GM19452 (cell line): Measurements from ENCODE around the gene SOX1.

Source experiments
- ATAC-seq: cut with Tn5 transposase; IDR thresholded peaks from one replicate; pipeline ENCODE4 v1.9.1; 2021; ENCODE audit not compliant: unreplicated experiment

The SOX1 gene

DNA sequence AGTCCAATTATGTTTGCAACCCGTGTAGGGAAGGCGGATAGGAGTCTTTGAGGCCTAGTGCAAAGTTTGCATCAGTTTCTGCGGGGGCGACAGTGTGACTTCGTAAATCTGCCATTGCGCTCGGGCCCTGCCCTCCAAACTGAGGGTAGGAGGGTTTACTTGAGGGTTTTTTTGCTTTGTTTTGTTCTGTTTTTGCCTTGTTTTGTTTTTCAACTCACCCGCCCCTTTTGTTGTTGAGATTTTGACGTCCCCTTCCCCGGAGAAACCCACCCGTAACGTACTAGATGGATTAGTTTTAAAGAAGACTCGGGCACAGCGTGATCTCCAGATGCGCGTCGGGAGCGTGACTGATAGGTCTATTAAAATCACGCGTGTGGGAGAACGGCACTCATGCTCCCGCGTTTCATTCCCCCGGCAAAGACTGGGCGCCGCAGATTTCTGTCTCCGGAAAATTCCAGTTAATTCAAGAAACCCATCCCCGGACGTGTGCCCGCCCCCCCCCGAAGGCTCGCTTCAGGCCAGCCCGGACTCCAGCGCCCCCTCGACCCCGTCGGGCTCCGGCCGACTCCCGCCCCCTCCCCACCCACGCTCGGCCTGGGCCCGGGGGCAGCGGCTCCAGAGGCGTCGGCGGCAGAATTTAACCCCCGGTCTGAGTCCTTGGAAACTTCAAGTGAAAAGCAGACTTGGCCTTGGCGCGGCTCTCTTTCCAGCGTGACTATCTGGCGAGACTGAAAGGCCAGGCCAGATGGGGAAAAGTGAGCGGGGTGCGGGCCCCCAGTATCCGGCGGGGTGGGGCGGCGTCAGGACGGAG is 5.0 kb downstream of the SOX1 start:
- ATAC-seq = no peak

DNA sequence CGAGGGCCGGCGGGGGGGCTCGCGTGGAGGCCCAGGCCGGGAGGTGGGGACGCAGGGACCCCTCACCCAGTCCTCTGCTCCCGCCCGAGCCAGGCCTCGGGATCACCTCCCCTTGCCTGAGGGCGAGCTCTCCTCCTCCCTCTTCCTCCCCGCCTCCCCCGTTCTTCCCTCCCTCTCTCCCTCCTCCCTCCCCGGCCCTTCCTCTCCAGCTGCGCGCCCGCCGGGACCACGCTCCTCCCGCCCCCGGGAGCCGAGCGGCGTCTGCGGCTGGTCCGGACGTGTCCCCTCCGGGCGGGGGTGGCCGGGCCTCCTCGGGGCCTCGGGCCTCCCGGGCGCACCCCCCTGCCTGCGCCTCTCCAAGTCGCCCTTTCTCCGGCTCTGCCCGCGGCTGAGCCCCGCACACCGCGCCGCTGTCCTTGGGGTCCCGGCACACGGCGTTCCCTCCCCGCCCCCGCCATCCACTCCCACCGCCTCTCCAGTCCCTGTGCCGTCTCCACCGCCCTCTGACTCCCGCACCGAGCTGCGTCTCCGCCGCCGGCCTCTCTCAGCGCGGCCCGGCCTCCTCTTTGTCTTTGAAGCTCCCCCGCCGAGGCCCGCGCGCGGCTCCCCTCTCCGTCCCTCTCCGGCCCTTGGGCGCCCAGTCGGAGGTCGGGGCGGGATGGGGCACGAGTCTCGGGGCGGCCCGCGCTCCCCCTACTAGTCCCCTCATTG is 5.7 kb downstream of the SOX1 start:
- no peak for ATAC-seq

DNA sequence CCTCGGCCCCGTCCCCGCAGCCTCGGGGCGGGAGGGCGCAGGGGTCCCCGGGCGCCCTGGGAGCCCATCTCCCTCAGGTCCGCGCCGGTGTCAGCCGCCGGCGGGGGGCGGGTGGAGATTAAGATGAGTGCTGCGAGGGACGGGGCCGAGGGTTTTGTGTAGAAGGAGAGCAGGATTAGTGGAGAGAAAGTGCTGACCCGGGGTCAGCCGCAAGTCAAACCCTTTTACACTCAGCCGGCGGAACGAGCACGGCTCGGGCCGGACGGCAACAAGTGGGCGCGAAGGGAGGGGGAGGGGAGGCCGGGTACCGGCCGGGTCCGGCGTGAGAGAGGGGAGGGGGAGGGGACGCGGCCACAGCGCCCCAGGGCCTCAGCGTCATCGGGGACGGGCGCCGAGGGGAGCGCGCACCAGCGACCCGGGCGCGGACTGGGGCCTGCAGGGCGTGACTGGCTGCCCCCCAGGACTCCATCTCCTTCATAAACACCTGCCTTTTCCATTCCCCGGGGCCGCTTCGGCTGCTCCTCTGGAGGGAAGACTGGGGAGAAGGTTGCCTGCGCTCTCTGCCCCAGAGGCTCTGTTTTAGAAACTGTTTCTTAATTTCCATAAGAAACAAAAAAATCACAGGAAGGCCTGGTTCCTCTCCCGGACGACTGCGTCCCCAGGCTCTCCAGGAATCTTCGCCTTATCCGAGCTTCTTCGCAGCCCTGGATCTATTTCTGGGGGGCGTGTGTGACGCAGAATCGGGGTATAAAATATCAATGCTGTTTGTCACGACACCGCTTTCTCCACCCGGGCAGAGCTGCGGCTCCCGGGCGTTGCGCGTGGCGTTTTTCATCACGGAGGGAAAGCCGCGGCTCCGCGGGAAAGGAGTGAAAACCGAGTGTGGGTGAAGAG is 6.5 kb downstream of the SOX1 start:
- no peak for ATAC-seq

DNA sequence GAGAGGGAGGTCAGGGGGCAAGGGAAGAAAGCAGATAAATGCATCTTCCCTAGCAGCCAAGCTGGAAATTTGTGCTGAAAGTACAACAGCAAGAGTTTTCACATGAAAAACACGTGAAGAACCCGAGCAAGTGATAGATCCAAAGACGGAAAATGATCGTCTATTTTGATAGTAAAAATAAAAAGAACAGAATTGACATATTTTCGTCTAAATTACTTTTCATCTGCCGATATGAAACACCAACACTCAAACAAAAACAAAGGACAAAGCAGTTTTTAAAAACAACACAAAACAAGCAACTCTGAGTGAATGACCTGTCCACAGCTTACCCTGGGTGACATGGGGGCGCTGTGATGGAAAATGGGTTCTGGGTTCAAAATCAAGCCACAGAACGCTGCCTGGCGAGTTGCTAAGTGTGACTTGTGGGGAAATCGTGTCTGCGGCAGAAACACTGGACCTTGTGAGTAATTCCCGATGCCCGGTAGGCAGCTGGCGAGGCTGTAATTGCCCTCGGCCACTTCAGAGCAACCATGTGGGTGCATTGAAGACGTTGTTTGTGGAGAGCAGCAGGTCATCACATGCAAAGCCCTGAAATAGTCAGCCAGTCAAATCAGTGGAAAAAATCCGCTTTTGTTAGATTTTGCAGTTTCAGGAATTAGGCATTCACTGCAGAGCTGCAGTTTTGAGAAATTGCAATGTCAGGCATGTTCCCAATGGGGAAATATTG is 7.4 kb downstream of the SOX1 start:
- ATAC-seq = no peak

DNA sequence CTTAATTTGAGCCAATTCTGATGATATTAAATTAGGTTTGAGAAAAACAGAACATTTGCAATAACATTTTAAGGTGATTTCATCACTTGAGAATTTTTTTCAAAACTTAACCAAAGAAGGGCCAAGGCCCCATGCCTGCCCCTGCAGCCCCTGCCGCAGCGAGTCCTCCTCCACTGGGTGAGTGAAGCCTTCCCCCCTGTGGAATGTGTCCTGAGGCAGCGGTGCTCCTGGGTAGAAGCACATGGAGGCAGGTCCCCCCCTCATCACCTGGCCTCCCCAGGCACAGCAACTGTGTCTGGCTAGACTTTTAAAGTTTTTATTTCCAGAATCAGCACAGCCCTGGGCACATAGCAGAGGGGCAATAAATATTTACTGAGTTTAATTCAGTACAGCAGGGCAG is 10.8 kb downstream of the SOX1 start:
- ATAC-seq = no peak

DNA sequence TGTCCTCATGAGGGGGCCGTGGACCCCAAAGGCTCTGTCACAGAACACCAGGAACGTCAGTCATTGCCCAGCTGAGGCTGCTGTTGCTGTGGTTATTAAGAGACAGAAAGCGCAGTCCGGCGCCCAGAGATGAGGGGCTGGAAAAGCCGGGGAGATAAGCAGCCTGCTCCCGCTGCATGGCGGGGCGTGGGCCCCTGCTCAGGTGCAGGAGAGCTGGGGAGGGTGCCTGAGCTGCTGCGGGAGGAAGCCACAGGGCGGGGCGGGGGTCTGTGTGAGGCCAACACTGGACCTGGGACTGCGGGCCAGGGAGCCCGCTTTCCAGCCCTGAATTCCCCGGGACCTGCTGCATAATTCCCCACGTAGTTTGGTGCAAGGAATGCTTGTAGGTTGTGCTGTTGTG is 11.3 kb downstream of the SOX1 start:
- ATAC-seq = no peak

DNA sequence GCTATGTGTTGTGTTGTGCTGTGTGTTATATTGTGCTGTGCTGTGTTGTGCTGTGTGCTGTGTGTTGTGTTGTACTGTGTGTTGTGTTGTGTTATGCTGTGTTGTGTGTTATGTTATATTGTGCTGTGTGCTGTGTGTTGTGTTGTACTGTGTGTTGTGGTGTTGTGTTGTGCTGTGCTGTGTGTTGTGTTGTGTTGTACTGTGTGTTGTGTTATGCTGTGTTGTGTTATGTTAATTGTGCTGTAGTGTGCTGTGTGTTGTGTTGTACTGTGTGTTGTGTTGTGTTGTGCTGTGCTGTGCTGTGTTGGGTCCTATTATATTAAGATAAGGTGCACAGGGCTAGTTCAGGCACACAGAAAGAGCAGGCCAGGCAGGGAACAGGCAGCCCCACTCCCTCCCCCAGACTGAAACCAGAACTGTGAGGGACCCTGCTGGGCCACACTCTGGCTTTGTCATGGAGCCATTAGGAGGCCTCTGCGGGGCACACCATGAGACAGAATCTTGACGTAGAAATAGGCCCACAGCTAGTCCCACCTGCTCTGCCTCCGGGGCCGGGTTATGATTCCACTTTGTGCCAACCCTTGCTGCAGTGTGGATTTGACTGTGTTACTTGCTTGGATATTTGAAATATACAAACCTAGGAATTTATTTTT is 12.1 kb downstream of the SOX1 start:
- no peak for ATAC-seq

DNA sequence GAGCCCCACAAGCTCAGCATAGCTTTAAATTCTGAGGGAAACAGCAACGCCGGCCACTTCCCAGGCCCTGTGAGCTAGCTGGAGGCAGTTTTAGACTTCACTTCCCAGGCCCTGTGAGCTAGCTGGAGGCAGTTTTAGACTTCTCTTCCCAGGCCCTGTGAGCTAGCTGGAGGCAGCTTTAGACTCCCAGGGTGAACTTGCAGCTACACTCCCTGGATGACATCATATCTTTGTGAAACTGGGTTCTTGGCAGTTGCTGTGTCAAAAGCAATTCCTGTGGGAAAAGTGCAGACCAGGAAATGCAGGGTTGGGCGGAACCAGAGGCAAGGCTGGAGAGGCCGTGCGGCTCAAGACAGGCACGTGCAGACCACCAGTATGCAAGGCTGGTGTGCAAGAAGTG is 12.7 kb downstream of the SOX1 start:
- no peak for ATAC-seq

DNA sequence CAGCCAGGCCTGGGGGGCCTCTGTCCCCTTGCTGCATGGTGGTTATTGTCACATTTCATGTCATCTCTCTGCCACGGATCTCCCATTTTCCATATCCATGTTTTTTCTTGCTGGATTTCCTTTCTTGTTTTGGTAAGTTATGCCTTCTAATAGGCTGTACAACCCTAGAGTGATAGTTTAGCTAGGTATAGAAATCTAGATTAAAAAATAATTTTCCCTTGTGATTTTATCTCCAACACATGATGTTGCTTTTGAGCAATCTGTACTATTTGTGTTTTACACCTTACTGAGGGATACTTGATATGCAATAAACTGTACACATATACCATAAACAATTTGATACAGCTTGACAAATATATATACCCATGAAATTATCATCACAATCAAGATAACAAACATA is 17.0 kb downstream of the SOX1 start:
- no peak for ATAC-seq

DNA sequence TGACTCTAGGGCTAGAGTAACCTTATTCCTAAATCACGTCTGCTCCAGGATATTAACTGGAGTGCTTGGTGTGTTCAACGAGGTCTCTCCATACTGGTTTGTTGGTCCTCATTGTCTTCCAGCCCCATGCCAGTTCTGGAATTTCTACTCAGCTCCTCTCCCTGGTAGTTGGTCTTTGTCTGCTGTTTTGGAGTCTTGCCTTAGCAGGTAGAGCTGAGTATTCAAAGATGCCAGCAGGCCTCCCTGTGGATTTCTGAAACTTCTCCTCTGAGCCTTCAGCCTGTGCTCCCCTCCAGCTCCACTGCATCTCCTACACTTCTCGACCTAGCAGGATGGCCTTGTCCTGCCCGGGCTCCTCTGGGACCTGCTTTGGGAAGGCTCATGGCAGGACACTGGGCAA is 25.5 kb downstream of the SOX1 start:
- ATAC-seq = no peak

DNA sequence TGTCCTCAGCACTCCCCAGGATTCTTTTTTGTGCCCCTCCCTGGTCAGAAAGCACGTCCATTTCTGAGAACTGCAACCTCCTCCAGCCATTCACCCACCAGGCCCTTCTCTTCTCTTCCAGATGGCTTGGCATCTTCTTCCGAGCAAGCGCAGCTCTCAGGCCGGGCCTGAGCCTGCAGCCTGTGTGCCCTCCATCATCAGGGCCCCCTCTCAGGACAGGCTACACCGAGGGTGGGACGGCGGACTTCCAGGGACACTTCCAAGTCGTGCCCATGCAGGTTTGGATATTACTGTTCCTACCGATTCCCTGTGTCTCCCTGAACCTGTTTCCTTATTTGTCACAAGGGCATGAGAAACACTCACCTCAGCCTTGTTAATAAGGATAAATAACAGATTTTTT is 28.4 kb downstream of the SOX1 start:
- ATAC-seq = no peak

DNA sequence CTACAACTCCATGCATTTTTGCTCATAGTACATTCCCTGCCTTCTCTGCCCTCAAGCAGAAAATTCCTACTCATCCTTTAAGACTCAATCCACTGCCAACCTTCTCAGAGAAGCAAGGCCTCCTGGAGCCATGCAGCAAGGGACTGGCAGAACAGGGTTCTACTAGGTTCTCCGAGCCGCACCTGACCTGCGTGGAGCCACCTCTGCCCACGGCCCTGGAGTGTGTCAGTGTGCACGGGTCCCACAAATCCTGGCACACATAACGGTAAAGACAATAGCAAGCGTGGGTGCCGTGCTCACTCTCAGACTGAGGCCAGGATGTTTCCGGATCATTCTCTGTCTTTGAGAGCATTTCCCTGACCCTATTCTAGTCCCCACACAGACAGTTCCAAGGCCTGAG is 30.0 kb downstream of the SOX1 start:
- ATAC-seq = no peak

DNA sequence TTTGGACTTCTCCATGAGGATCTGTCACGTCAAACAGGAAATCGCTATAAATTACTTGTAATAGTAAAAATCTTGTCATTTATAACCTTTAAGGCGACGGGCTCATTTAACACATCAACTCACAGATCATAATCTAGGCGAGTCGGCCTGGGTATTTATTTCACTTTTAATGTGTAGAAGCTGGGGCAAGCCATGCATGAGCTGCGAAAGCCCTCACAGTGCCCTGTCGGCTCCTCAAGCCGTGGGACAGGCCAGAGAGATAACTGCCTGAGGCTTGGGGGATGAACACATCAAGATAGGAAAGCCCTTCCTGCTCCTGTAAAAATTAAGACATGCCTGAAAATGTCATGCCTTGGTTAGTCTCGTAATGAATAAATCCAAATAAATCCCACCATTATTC is 30.8 kb downstream of the SOX1 start:
- no peak for ATAC-seq

DNA sequence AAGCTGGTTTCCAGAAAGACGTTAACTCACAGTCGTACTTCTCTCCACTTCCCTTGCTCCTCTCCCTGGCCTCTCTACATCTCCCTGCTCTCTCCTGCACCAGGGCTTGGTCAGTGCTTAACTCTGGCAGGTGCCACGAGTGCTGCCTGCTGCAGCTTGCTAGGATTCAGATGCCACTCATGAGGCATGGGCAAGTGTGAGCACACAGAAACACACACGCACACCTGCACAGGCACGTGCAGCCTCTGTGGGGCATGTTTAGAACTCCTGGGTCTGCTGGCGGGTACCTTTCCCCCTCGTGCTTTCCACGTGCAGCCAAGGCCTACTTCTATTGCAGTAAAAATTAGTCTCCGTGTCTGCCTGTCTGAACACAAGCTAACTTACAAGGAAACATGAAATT is 31.8 kb downstream of the SOX1 start:
- ATAC-seq = no peak

DNA sequence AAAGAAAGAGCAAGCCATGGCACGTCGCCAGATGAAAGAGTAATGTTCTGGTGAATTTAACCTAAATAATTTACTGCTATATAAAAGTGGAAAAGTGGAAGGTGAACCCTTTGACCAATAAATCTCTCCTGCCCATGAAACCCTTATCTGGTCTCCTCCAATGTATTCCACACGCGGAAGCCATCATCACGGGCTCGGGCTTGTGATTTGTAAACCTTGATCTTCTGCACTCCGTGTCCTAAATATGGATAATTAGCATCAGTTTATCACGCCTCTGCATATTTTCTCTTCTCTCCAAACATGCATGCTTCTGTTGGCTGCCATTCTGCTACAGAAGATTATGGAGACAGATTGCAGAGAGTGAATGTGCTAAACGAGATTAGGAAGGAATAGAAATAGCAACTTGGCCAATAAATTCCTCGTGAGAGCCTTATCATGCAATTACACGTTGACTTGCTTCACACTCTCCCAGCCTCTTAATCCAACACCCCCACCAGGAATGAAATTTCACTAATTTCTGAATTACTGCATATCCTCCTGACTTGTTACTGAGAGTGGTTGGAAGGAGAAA is 34.5 kb downstream of the SOX1 start:
- ATAC-seq = no peak

DNA sequence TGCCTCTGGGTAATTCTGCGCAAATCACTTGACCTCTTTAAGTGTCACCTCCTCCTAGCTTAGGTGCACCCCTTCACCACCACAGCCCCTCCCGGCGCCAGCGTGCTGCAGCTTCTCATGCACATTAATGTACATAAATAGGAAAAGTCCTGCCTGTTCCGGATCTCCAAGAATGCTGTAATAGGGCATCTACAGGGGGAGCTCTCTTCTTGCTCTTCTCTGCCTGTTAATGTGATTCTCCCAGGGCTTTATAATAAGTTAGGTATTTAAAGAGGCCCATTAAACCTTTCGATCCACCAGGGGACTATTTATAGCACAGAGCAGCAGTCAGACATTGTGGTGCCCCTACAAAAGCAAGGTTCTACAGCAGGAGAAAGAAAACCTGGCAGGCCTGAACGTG is 35.3 kb downstream of the SOX1 start:
- ATAC-seq = no peak

DNA sequence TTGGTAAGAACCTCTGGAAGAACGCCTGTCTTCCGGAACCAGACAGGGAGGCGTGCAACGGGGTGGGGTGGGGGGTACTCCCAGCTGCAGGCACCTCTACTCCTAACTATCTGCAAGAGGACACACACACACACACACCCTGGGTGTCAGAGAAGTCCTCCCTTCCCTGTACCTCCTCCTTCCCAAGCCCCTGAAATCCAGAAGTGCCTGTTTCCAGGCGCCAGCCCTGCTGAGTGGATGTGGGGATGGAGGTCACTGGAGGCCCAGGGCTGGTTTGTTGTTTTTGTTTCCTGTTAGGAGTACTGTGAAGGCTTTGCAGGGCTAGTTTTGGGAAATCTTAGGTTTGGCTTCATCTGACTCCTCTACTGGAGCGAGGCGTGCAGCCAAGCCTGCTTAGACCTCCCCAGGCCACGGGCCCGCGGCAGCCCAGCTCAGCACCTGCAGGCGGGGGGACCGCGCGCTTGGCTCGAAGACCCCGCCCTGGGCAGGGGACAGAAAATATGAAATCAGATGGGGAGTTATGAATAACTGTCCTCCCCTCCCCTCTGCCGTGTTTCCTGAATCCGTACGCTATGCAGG is 36.4 kb downstream of the SOX1 start:
- ATAC-seq = no peak

DNA sequence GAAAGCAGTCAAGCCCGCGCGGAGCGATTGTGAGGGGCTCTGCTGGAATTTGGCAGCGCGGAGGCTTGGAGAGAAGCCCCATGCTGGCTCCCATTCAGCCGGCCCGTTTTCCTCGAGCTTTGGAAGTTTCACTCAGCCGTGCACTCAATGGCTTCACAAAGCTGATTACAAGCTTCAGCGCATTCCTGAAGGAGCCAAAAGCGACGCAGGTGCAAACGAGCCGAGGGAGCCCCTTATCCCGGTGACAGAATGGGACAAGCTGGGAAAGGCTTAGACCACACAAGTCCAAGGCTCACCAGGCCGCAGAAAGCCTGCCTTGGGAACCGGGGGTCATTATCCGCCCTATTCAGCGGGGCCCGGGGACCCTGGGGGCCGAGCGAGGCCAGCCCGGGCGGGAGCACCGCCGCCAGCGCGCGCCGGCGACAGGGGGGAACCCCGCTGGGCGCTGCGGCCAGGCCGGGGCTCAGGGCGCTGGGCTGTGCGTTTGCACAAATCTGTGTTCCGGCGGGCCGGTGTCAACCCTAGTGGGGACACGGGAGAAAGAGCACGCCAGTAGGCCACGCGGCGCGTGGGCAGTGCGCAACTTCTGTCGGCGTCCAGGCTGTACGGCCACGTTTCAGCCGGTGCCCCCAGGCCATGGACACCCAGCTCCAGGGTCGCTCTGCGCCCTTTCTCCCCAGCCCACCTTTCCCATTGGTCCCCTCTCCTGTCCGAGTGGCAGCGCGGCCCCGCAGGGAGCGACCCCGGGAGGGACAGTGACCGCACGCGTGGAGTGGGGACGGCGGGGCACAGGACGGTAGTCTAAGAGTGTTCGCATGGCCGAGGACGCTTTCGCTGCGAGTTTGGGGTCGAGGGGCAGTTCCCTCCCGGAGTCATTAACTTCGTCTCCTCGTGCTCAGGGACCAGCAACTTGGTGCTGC is 37.3 kb downstream of the SOX1 start:
- no peak for ATAC-seq

DNA sequence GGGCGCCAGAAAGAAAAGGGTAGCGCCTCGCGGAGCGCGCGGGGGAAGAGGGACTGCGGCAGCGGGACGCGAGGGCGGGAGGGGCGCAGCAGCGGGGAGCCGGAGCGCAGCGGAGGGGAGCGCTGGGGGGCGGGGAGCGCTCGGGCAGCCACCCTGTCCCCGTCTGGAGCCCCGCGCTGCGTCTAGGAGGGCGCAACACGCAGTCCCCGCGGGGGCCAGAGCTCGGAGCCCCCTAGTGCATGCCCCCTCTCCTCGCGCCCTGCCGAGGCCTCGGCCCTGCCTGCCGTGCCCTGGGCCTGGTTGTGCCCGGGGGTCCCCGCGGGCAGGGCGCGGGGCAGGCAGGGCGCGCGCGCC is 37.9 kb downstream of the SOX1 start:
- ATAC-seq = no peak
